Jurkat, Clone E6-1 (cell line): ENCODE results near the gene ODF4.
"Not testable (repeated sequence)": the region's sequence is repeated elsewhere in the genome, so short reads cannot be mapped to it uniquely, and the experiment has no call there.

Experiments used
- DNase-seq: peaks from one replicate; pipeline ENCODE4 v3.0.0-alpha.2; 2011; ENCODE audit warnings: low read depth, low spot score
- H3K4me3 ChIP-seq: 2 replicates; pipeline ENCODE4 v1.5.1; 2011; ENCODE audit warnings: mild to moderate bottlenecking, low read length, control low read depth, moderate library complexity

The ODF4 gene

DNA sequence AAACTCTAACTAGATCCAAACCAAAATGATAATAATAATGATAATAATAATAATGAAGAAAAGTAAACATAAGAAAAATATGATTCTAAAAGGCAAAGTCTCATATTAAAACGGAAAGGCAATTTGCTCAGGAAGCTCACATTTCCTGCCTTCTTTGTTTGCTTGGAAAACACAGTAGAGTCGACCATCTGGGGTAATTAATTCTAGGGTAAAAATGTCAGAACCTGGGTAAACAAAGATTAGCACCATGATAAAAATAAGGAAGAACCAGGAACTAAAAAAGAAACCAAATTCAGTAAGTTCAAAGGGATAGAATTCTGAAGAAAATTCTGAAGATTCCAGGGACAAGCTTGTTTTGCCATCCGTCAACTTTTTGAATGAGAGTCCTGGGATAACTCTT lies 20.6 kb downstream of the ODF4 start:
- DNase-seq = no peak
- H3K4me3 ChIP-seq = no peak overlapping the region

DNA sequence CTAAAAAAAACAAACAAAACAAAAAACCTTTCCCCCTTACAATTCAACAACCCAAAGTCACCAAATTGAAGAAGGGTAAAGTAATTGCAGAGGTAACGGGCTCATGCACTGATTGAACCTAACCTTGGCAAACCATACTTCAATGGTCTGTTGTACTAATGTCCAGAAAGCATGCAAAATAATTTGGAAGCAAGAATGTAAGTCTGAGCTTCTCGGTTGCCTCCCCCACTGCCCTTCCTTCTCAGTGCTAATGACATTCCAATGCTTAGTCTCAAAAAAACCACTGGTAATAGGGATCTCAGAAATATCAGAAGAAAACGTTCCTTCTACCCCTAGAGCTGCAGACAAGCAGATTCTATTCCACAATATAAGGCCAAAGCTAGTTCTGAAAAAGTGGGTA lies 21.1 kb downstream of the ODF4 start:
- DNase-seq = no peak
- no peak overlapping the region for H3K4me3 ChIP-seq

- H3K4me3 ChIP-seq = no peak overlapping the region
- DNase-seq = no peak
Observed at GRCh38 chr17:8362651-8363332, 23.2 kb downstream of the ODF4 start.

DNA sequence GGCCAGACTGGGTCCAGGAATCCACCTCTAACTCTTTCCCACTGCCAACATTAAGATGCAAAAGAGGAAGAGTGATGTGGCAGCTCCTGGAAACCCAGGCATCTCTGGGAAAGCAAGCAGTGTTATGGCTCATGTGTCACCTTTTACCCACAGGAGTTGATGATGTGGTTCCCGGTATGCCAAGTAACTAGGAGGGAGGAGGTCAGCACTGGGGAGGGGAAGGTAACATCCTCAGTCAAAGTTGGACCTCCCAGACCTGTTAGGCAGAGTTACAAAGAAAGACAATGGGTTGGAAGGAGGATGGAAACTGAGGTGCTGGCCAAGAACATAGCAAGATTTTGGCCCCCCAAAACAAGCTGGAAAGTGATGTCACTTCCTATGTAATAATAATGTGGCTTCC lies 25.5 kb downstream of the ODF4 start:
- H3K4me3 ChIP-seq = no peak overlapping the region
- no peak for DNase-seq

DNA sequence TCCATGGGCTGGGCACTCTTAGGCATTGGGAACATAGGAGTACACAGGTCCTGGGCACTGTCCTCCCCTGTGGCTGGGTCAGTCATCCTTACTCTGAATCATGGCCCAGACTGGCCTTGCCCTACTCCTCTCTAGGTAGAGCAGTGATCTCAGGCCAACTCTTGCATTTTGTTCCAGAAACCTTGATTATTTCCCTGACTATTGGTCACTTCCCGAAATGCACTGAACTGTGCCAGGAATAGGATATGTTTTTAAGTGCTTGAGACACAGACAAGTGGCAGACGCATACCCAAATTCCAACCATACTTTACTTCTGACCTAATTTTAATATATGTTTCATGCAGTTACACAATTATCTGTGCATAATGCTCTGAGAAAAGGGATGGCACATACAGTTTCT lies 26.6 kb downstream of the ODF4 start:
- no peak for DNase-seq
- no peak overlapping the region for H3K4me3 ChIP-seq

DNA sequence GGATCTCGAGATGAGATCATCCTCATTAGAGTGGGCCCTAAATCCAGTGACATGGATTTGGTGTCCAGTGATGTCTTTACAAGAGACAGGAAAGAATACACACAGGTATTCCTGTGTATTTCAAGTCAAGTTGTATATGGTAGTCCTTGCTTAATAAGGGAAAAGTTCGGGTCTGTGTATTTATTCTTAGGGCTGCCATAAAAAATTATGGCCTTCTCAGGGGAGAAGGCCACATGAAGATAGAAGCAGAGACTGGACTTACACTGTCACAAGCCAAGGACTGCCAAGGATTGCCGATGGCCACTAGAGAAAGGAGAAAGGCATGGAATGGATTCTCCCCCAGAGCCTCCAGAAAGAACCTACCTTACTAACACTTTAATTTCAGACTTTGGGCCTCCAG lies 28.6 kb downstream of the ODF4 start:
- no peak for DNase-seq

DNA sequence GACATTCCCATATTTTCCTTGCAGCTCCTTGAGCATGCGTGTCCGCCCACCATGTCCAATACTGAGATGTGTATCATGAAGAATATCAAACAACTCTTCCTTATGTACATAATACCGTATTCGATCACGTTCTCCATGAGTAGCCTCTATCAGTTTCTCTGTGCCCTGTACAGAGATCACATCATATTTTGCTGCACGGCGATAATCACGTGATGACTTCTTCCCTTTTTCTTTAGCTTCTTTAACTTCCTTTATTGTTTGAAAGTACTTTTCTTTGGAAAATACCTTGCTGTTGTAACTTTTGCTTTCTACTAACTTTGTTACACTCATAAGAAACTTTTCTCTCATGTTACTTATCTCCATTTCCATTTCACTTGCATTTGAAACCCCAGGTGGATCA lies 30.3 kb downstream of the ODF4 start:
- no peak overlapping the region for H3K4me3 ChIP-seq
- no peak for DNase-seq

More for the DNA sequence above, 28.6 kb downstream of the ODF4 start:
- H3K4me3 ChIP-seq = no peak overlapping the region

GRCh38 chr17:8371786-8372185 lies 32.1 kb downstream of the ODF4 start:
- H3K4me3 ChIP-seq = no peak overlapping the region
- no peak for DNase-seq

DNA sequence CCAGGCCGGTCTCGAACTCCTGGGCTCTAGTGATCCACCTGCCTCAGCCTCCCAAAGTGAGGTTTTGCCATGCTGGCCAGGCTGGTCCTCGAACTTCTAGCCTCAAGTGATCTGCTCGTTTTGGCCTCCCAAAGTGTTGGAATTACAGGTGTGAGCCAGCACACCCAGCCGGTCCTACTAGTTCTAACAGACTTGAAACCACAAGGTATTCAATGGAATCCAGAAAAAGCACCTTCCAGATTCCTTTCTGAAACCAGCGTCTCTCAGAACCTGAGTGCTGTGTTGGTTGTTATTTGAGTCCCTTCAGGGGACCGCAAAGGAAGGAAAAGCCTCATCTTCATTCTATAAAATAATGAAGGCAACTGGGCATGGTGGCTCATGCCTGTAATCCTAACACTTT lies 32.8 kb downstream of the ODF4 start:
- no peak overlapping the region for H3K4me3 ChIP-seq
- DNase-seq = no peak

DNA sequence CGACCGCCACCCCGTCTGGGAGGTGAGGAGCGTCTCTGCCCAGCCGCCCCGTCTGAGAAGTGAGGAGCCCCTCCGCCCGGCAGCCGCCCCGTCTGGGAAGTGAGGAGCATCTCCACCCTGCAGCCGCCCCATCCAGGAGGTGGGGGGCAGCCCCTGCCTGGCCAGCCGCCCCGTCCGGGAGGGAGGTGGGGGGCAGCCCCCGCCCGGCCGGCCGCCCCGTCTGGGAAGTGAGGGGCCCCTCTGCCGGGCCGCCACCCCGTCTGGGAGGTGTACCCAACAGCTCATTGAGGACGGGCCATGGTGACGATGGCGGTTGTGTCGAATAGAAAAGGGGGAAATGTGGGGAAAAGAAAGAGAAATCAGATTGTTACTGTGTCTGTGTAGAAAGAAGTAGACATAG lies 34.2 kb downstream of the ODF4 start:
- DNase-seq, H3K4me3 ChIP-seq: not testable (repeated sequence)

DNA sequence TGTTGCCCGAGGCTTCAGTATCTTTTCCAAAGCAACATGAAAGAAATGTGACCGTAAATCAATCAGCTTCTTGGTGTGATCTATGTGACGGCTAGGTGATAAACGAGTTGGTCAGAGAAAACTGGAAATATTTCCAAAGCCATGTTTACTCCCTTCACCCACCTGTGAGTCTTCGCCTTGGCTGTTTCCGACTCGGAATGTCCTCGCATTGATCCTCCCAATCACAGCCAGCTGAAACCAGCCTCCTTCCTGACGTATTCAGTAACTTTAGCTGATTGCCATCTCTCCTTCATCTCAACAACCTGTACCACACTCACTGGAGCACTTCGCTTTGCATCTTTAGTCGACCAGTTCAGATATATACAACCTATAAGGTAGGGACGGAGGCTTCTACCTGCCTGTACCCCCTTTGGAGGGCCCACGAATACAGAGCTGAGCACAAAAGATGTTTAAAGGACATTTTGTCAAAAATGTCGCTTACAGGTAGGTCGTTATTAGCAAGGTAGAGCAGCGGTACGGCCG lies 36.2 kb downstream of the ODF4 start:
- no peak for DNase-seq
- peak overlapping the region; percentile 90 for H3K4me3 ChIP-seq

DNA sequence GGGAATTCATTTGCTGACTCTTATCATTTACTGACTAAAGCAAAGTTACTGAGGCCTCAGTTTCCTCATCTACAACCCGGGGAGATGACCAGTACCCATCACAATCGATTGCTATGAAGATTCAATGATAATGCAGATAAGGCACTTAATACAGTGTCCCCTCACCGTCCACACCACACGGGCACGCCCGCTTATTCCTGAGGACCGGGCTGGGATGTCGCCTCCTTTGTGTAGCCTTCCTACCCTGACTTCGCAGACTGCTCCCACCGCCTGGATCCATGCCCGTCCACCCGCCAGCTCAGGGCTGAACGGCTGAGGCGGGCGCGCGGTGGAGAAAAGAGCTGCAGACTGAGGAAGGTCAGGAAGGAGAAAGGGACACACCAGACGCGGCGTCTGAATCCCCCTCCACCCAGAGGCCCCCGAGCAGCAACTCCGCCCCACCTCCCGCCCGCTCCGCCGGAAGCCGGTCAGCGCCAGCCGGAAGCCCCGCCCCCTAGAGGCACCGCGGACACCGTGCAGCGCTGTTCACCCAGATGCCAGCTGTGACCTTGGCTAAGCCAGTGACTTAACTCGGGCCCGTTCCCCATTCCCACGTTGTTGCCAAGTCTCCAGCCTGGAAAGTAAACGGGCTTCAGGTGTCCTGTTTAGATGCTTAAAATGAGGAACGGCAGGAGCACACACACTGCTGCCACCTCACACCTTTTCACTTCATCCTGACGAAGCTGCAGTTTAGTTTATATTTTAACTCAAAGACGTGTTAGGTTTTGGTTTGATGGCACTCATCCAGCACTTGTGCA lies 36.8 kb downstream of the ODF4 start, which contains the start of gene KRABD2:
KRABD2 (minus strand) TSS at position 434 of the 797 bp plus-strand sequence.
- DNase-seq = peak; percentile 81
- H3K4me3 ChIP-seq = peak within 1 kb of the TSS; percentile 90

- H3K4me3 ChIP-seq = no peak overlapping the region
- no peak for DNase-seq
Observed at GRCh38 chr17:8377422-8377821, 37.8 kb downstream of the ODF4 start.

DNA sequence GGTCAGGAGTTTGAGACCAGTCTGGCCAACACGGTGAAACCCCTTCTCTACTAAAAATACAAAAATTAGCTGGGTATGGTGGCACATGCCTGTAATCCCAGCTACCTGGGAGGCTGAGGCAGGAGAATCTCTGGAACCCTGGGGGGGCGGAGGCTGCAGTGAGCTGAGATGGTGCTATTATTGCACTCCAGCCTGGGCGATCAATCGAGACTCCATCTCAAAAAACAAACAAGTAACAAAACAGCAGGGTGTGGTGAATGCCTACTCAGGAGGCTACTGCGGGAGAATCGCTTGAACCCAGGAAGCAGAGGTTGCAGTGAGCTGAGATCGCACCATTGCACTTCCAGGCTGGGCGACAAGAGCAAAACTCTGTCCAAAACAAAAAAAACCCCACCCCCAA lies 38.5 kb downstream of the ODF4 start:
- not testable (repeated sequence) for H3K4me3 ChIP-seq, DNase-seq

DNA sequence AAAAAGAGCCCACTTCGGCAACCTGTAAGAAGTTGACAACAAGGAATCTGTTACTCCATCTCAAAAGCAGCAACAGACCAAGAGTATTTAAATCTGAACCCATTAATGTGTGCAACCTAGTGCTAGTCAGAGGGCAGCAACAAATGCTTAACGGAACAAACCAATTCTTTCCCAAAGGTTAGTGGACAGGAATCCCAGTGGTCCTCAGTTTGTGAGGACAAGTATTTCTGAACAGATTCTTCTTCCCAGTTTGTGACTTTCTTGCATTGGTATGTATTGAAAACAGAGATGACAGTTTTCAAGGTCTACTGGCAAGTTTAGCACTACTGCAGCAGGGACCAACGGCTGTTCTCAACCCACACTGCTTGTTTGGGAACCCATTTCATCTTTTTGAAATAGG lies 40.4 kb downstream of the ODF4 start:
- H3K4me3 ChIP-seq = no peak overlapping the region

DNA sequence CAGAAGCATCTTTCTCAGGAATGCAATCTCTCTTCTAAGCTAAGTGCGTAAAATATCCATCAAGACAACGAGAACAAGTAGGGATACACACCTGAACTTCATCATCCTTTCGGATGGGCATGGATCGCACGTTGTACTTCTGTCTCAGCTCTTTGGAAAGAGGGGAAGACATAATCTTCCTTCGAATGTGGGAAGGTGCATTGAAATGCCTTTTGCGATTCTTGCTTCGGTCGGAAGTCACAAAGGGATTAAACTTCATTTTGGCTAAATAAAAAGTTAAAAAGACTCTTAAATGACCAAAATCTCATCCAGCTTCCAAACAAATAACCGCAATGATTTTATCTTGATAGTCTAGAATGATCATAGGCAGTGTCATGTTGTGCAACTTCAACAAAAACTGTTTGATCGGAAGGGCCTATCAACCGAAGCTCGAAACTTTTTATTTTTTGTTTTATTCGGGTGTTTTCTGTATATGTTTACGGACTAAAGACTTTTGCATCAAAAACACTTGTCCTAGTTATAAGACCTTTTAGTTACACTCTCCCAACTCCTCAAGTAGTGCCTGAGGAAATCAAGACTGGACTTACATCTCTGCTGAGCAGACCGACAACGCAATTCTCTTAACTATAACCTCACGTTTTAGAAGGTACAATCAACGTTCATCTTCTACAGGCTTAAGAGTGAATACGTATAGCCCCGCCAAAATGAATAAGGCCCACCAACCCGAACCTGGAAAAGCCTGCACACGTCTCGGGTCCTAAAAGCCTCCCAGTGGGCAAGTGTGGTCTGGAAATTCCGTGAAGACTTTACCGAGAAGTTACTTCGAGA lies 42.6 kb downstream of the ODF4 start:
- H3K4me3 ChIP-seq = peak overlapping the region; percentile 98
- DNase-seq = no peak

More for the DNA sequence above, 40.4 kb downstream of the ODF4 start:
- no peak for DNase-seq

DNA sequence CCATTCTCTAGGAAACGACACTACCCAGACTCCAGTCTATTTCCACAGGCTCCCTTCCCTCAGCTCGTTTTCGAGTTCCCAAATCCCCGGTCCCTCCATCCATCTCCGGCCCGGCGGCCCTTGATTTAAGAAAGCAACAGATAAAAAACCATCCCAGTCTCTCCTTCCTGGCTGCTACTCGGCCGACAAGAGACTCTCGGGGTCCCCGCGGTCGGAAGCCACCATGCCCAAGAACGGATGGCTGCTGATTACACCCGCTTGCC lies 43.2 kb downstream of the ODF4 start:
- H3K4me3 ChIP-seq = peak overlapping the region; percentile 98
- no peak for DNase-seq

DNA sequence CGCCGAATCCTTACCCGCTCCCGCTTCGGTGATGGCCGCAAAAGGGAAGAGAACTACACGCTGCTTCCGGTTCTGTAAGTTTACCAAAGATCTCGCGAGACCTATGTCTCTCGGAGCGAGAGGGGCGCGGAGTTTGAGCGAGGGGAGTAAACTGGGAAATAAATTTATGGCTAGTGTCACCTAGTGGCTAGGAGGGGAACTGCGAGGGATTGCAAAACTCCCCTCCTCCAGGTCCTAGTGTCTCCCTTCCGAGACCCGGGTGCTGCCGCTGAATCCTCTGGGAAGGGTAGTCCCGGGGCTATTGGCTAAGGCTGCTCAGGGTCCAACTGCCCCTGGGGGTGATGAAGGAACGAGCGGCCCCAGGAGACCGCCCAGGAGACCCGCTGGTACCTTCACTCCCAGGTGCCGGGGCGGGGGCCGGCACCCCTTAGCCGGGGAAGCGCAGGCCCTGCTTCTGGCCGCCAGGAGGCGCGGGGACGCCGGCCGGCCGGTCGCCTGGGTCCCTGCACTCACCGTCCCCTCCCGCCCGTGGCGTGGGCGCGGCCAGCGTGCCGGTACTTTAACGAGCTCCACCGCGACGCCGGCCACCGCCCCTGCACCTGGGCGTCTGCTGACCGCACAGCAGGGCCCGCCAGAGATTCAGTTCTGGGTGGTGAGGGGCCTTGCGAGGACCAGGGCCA lies 43.6 kb downstream of the ODF4 start, which contains the start of gene RPL26:
RPL26 (minus strand) TSS at position 51 of the 680 bp plus-strand sequence. CDS start 883 bp downstream, outside the sequence.
- H3K4me3 ChIP-seq = peak within 1 kb of the TSS; percentile 98
- peak; percentile 98 for DNase-seq

- H3K4me3 ChIP-seq = peak overlapping the region; percentile 98
- no peak for DNase-seq
Observed at GRCh38 chr17:8384801-8385378, 45.2 kb downstream of the ODF4 start.
